Measurements from ENCODE around the gene NOPCHAP1. TPM values are rescaled to one million over a fixed set of nuclear protein-coding genes. Genes with fewer than 3 reads are reported as not detected.

The NOPCHAP1 gene
- total RNA-seq, 1 experiment from 2014 or later, result 49.3 TPM

DNA sequence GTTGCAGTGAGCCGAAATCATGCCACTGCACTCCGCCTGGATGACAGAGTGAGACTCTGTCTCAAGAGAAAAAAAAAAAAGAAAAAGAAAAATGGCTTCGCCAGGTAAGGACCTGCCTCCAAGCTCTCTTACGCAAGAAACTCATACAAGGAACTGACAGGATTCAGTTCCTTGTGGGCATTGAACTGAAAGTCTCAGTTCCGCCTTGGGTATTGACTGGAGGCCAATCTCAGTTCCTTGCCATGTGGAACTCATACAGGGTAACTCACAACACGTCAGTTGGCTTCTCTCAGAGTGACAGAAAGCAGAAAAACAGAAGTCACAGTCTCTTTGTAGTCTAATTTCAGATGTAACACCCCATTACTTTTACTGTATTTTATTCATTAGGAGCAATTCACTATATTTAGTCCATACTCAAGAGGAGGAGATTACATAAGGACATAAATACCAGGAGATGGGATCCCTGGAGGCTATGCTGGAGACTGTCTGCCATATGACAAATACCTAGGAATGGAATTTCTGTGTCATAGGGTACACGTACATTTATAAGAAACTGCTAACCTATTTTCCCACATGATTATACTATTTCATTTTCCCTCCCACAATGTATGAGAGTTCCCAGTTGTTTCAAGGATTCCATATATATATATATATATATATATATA lies 11.4 kb upstream of the NOPCHAP1 start:
- Histone ChIP-seq H3K4ac (ENCODE audit: low read depth, low read length) (no peak overlapping the region), H2BK15ac (ENCODE audit: low read depth, low read length) (no peak overlapping the region), H3K23me2 (ENCODE audit: insufficient read length, low read depth, low read length, poor library complexity, severe bottlenecking) (peaks cover 3% of the 10 kb centered on the region), H3K27ac (ENCODE audit: insufficient read length, low read depth, low read length) (no peak overlapping the region), H4K91ac (ENCODE audit: insufficient read length, low read depth, low read length) (no peak overlapping the region), H2AK5ac (ENCODE audit: insufficient read length, low read length) (no peak overlapping the region), H3K9me3 (ENCODE audit: control insufficient read depth, low read depth, low read length) (no peaks in the 10 kb centered on the region), H3K4me2 (ENCODE audit: insufficient read depth, insufficient read length, low read length) (no peak overlapping the region), H2BK12ac (ENCODE audit: insufficient read length, low read depth, low read length) (no peak overlapping the region), H2BK120ac (ENCODE audit: low read depth, low read length, poor library complexity, severe bottlenecking) (no peak overlapping the region), H3K23ac (ENCODE audit: insufficient read length, low read depth, low read length) (no peak overlapping the region), H2BK5ac (ENCODE audit: insufficient read length, low read length) (no peak overlapping the region), H4K8ac (replicated peaks; ENCODE audit: insufficient read length, low read depth, low read length) (no peak overlapping the region), H3T11ph (ENCODE audit: low read length) (no peak overlapping the region), H3K4me1 (ENCODE audit: insufficient read depth, low read length) (no peaks in the 10 kb centered on the region), H3K79me1 (ENCODE audit: insufficient read depth, low read depth, low read length, poor library complexity, severe bottlenecking) (no peaks in the 10 kb centered on the region), H3K9ac (ENCODE audit: extremely low read depth, insufficient read length, low read length) (no peak overlapping the region), H2AFZ (ENCODE audit: low read length) (no peak overlapping the region), H4K5ac (ENCODE audit: insufficient read length, low read depth, low read length) (no peak overlapping the region), H4K20me1 (ENCODE audit: control insufficient read depth, insufficient read depth, insufficient read length) (no peaks in the 10 kb centered on the region), H3K14ac (ENCODE audit: insufficient read depth, low read length) (no peak overlapping the region), H3K79me2 (ENCODE audit: insufficient read depth, low read length) (no peaks in the 10 kb centered on the region), H2BK20ac (ENCODE audit: low read depth, low read length, poor library complexity, severe bottlenecking) (no peak overlapping the region), H3K18ac (ENCODE audit: insufficient read length, low read depth, low read length) (no peak overlapping the region), H3K56ac (ENCODE audit: insufficient read length, low read depth, low read length) (no peak overlapping the region), H3K27me3 (ENCODE audit: insufficient read depth, low read length) (no peaks in the 10 kb centered on the region)
- no peaks in the 10 kb centered on the region for H3K36me3 Mint-ChIP-seq (ENCODE audit: insufficient read depth in 1 of 3, low read depth in 3 of 3)
- no peaks in the 10 kb centered on the region; the same call in 1 of the 2 replicates for H3K27me3 Mint-ChIP-seq (ENCODE audit: low read depth)
- TF ChIP-seq, protein P1, sequence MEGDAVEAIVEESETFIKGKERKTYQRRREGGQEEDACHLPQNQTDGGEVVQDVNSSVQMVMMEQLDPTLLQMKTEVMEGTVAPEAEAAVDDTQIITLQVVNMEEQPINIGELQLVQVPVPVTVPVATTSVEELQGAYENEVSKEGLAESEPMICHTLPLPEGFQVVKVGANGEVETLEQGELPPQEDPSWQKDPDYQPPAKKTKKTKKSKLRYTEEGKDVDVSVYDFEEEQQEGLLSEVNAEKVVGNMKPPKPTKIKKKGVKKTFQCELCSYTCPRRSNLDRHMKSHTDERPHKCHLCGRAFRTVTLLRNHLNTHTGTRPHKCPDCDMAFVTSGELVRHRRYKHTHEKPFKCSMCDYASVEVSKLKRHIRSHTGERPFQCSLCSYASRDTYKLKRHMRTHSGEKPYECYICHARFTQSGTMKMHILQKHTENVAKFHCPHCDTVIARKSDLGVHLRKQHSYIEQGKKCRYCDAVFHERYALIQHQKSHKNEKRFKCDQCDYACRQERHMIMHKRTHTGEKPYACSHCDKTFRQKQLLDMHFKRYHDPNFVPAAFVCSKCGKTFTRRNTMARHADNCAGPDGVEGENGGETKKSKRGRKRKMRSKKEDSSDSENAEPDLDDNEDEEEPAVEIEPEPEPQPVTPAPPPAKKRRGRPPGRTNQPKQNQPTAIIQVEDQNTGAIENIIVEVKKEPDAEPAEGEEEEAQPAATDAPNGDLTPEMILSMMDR (conservative IDR thresholded peaks at IDR 0.05), result no peak
- no peak for DNase-seq
- no peak overlapping the region for H3K27ac Mint-ChIP-seq
- no peaks in the 10 kb centered on the region for H3K9me3 Mint-ChIP-seq
- no peak overlapping the region for H3K4me3 Mint-ChIP-seq
- no CpG with 5 or more reads among the region's 7 CpGs for WGBS (ENCODE audit: extremely low coverage, insufficient read length, low lambda C conversion rate)
- H3K4me1 Mint-ChIP-seq, result no peaks in the 10 kb centered on the region

Measured in H9 (cell line).